NCI-H510A (cell line): ENCODE results near the gene C6orf62.
"Not testable (repeated sequence)": the region's sequence is repeated elsewhere in the genome, so short reads cannot be mapped to it uniquely, and the experiment has no call there.

Experiments
- DNase-seq: peaks from one replicate; lab custom pipeline; 2025; lab: John Stamatoyannopoulos, UW

The C6orf62 gene

DNA sequence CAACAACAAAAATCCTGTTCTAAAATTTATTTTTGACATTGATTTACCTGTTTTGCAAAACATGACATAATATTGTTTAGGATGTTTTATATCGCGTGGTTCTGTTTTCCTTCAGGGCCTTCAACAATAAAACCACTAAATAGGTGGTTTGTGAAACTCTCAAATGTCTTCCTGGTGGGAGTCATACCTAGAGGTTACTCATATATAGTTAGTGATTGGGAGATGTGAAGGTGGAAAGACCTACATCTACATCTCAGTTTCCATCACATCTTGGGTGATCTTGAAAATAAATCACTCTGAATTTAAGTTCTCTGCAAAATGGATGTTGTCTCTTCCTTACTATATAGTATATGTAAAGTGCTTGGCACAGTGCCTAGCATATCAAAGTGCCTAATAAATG is 22.9 kb downstream of the C6orf62 start:
- no peak for DNase-seq

- not testable (repeated sequence) for DNase-seq
These were observed 23.3 kb downstream of the C6orf62 start for GRCh38 chr6:24695635-24696034.

DNA sequence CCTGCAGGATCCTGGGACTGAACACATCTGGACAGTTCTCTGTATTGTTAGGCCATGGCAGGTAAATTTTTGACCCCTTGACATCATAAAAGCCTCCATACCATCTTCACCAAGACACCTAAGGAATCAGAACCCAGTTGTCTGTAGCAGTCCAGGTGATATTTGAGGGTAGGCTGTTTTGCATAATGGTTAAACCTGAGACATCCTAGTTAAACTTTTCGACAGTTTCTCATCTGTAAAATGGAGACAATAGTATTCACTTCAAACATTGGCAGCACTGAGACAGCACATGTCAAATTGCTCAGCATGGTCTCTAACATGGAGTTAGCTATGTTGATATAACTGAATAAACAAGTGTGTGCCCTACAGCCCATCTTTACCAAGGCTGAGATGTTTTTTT is 24.8 kb downstream of the C6orf62 start:
- no peak for DNase-seq

DNA sequence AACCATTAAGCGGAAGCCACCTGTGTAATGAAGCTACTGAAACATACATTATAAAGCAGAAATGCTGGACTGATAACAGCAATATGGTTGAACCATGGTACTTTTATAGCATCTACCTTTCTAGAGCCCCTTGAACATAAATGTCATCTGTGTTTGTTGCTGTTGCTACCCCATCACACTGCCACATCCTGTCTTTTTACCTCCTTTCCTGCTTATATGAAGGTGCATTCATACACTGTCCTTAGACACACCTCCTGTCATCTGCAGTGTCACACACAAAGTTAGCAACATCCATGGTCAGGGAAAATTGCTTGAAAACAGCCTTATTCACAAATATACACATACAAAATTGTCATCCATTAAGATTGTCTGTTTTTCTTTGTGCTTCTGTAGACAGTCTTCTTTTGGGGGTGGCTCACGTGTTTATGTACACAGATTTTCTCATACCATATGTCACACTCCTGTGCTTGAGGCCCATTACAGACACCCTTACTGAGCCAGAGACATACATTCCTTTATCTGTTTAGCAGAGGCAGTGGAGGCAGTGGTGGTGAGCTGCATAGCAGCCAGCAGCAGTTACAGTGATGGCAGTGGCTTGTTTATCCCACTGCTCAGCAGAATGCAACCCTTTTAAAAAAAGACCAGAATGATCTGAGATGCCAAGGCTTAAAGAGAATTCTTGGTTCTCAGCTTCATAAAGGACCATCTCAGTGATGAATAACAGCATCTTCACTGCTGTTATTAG is 25.9 kb downstream of the C6orf62 start:
- no peak for DNase-seq

DNA sequence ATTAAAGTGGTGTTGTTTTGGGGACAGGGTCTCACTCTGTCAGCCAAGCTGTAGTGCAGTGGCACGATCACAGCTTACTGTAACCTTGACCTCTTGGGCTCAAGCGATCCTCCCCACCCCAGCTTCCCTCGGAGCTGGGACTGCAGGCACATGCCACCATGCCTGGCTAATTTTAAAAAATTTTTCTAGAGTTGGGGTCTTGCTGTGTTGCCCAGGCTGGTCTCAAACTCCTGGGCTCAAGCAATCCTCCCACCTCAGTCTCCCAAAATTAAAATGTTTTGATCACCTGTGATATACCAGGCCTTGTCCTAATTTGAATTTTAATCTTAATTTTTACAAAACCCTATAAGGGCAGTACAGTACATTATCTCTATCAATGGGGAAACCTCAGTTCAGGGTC is 26.5 kb downstream of the C6orf62 start:
- no peak for DNase-seq

DNA sequence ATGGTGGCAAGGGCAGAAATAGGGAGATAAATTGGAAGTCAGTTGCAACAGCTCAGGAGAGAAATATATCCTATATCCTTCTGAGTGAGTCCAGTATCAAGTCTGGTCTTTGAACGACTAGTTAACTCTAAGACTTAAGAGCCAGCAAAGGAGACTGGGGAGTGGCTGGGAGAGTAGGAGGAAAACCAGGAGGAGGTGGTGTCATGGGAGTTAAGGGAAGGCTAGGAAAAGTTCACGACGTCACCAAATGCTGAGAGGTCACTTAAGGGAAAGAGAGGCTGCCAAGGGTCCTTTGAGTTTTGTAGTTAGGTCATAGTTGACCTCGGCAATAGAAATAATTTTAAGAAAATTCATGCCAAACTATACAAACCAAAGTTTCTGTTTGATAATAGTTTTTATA is 27.0 kb downstream of the C6orf62 start:
- no peak for DNase-seq

GRCh38 chr6:24691550-24691949 is 27.4 kb downstream of the C6orf62 start:
- DNase-seq, result no peak

GRCh38 chr6:24690593-24690992 is 28.4 kb downstream of the C6orf62 start:
- DNase-seq, result no peak

DNA sequence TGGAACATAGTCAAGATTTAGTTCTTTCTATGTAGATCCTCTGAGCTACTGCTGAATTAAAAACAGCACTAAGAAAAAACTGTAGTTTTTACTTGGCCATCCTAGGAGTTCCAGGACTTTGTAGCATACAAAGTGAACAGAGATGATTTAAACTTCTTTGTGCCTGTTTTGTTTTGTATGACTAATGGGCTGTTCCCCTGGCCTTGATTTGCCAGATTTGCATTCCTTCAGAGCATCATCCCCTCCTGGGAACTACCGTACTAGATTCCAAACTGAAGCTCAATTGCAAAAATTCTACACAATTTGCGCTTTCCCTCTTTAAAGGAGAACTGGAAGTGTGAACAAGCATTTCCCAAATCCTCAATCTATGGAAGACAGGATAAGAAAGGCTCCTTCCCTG is 29.0 kb downstream of the C6orf62 start:
- DNase-seq, result no peak

GRCh38 chr6:24686946-24687345 is 32.0 kb downstream of the C6orf62 start:
- DNase-seq, result no peak

DNA sequence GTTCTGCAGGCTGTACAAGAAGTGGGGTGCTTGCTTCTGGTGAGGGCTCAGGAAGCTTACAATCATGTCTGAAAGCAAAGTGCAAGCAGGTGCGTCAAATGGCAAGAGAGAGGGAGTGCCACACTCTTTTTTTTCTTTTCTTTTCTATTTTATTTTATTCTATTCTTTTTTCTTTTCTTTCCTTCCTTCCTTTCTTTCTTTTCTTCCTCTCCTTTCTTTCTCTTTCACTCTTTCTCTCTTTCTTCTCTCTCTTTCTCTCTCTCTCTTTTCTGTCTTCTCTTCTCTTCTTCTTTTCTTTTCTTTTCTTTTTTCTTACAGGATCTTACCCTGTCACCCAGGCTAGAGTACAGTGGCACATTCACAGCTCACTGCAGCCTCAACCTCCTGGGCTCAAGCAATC is 32.5 kb downstream of the C6orf62 start:
- DNase-seq, result no peak

- DNase-seq, result no peak
These were observed 35.4 kb downstream of the C6orf62 start for GRCh38 chr6:24683297-24684296.

DNA sequence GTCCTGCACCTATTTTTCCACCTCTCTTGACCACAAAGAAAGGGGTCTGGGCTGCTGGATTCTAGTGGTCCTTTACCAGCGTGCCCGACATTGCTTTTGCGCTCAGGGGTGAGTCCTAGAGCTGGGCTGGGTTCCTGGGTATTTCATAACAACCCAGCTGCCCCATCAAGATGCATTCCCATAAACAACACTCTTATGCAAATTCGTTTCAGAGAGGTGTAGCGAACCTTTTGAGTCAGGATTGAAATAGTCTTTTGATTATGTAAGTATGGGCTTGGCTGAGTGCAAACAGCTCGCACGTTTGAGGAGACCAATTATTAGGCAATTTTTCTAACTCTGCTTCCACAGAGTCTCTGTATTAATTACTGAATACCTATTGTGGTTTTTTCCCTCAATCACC is 38.4 kb downstream of the C6orf62 start:
- no peak for DNase-seq

DNA sequence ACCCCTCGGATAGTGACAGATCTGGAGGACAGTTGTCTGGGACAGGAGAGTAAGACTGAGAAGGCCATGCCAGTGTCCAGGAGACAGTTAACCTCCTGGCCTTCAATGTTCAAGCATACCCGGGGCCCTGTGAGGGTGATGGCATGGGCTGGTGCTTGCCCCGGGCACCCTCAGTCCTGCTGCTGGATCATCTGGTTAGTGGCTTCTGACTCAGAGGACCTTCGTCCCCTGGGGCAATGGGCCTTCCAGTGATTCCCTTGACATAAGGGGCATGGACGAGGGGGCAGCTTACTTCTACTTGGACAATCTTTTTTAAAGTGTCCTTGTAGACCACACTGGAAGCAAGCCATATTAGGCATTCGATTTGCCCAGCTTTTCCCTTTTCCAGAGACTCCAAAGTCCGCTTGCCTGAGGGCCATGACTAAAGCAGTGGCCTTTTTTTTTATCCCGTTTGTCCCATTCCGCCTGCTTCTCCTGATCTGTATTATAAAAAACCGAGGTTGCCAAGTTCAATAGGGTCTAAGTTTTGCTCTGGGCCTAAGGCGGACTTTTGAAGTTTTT is 40.1 kb downstream of the C6orf62 start:
- not testable (repeated sequence) for DNase-seq

GRCh38 chr6:24673625-24674024 is 45.3 kb downstream of the C6orf62 start:
- no peak for DNase-seq

DNA sequence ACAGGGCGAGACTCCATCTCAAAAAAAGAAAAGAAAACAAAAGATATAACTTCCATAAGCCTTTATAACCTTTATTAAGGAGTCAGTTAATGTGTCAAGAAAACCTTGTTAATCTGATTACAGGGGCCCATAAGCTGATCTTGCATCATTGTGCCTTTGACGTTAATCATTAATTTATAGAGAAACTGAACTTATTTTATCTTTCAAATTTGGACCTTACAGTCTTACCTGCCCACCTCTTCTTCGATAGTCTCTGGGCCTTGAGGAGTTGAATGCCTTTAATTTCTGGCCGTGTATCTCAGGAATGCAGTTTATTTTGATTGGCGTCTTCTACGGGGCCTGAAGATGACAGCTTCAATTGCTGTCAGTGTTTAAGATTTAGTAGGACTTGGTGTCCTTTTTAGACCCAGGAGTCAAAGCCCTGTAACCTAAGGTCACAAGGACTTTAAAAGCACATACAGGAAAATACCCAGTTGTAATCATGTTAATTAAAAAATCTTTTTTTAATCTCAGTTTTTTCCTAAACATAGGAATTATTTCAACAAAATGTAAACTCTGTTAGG is 46.3 kb downstream of the C6orf62 start:
- DNase-seq, result no peak

DNA sequence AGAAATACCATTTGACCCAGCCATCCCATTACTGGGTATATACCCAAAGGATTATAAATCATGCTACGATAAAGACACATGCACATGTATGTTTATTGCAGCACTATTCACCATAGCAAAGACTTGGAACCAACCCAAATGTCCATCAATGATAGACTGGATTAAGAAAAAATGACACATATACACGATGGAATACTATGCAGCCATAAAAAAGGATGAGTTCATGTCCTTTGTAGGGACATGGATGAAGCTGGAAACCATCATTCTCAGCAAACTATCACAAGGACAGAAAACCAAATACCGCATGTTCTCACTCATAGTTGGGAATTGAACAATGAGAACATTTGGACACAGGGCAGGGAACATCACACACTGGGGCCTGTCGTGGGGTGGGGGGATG is 47.9 kb downstream of the C6orf62 start:
- not testable (repeated sequence) for DNase-seq

- DNase-seq, result not testable (repeated sequence)
These were observed 48.5 kb downstream of the C6orf62 start for GRCh38 chr6:24670492-24670891.

GRCh38 chr6:24668997-24669361 is 50.0 kb downstream of the C6orf62 start:
- no peak for DNase-seq

DNA sequence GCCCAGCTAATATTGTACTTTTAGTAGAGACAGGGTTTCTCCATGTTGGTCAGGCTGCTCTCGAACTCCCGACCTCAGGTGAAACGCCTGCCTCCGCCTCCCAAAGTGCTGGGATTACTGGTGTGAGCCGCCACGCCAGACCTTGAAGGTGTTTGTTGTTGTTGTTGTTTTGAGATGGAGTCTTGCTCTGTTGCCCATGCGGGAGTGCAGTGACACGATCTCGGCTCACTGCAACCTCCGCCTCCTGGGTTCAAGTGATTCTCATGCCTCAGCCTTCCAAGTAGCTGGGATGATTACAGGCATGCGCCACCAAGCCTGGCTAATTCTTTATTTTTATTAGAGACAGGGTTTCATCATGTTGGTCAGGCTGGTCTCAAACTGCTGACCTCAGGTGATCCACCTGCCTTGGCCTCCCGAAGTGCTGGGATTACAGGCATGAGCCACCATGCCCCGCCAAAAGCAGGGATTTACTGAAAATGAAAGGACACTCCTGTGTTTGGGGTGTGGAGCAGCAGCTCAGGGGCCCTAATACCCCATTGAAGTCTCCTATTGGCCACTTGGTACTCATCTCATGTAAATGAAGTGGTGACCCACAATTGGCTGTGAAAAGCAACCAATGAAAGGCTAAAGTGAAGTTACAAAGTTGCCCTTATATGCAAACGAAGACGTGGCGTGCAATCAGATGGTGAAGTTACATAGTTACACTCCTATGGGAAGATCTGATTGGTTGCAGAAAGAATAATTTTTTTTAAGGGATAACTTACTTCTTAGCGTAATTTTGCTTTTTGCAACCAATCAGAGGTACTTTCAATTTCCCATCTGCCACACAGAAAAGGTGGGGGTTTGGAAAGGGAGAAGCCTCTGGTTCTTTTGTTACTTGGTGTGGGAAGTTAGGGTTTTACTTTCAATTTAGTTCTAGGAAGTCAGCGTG is 50.6 kb downstream of the C6orf62 start:
- not testable (repeated sequence) for DNase-seq

DNA sequence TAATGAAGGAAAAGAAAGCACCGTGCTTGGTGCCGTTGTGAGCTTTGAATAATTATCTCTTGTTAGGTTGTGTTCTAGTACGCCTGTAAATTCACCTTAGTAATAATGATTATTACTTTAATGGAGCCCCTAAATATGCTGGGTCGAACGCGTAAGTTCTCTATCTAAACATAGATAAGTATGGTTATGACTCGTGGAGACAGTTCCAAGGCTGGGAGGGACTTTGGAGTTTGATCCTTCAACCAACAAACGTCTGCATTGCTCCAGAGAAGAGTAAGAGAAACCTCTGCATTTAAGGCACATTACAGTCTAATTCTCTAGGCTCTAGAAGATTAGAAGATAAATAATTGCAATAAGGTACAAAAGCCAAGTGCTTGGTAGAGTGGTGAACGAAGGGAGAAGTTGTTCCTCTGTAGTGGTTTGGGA is 51.6 kb downstream of the C6orf62 start:
- DNase-seq, result no peak
